GM12873 (cell line): ENCODE measurements around the gene MS4A4A.

ENCODE experiments used
- TF ChIP-seq, protein P1 (sequence below): IDR thresholded peaks from 2 replicates; pipeline ENCODE4 v1.5.1; 2012; ENCODE audit warnings: low read depth, mild to moderate bottlenecking, moderate library complexity, low read length, control low read depth; ENCODE audit not compliant: insufficient read depth; ENCODE audit errors: missing control alignments

Gene MS4A4A

DNA sequence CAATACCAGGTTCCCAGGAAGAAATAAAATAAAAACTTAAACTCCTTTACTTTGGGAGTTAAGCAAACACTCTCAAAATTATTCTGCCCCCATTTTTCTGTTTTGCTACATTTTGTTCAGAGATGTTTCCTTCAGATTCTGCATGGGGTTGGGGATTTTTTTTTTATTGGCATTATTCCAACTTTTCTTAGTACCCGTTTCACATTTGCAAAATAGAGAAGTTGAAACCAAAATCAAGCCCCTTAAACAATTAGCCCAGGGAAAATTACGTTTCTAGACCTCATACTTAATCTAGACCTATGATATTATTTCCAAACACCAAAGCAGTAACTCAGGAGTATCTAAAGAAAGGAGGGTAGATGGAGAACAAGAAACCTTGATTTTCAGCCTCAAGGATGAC is 77.3 kb downstream of the MS4A4A start:
- TF ChIP-seq, protein P1, sequence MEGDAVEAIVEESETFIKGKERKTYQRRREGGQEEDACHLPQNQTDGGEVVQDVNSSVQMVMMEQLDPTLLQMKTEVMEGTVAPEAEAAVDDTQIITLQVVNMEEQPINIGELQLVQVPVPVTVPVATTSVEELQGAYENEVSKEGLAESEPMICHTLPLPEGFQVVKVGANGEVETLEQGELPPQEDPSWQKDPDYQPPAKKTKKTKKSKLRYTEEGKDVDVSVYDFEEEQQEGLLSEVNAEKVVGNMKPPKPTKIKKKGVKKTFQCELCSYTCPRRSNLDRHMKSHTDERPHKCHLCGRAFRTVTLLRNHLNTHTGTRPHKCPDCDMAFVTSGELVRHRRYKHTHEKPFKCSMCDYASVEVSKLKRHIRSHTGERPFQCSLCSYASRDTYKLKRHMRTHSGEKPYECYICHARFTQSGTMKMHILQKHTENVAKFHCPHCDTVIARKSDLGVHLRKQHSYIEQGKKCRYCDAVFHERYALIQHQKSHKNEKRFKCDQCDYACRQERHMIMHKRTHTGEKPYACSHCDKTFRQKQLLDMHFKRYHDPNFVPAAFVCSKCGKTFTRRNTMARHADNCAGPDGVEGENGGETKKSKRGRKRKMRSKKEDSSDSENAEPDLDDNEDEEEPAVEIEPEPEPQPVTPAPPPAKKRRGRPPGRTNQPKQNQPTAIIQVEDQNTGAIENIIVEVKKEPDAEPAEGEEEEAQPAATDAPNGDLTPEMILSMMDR: no peak
